Fibroblast of skin of right biceps (primary cell): ENCODE measurements around the gene MSLN.

Source experiments
- DNase-seq: peaks from one replicate; pipeline ENCODE4 v3.0.0-alpha.2; 2013

MSLN gene

DNA sequence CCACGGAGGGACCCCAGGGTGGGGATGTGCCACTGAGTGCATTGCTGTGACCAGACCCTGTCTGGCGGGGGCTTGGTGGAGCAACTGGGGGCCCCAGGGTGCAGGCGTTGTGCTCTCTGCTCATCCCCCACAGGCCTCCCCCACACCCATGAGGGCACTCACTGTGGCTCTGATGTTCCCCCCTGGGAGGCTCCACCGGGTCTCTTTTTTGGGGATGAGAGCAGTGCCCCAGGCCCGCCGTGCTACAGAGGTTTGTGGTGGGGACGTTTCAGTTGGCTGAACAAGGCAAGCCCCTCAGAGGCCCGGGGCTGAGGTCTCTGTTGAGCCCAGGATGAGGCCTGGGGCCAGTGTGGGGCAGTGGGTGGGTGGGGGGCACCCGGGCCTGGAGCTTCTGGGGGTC lies 36.8 kb upstream of the MSLN start:
- no peak for DNase-seq

GRCh38 chr16:724188-725040 lies 36.1 kb upstream of the MSLN start:
- DNase-seq, result no peak

DNA sequence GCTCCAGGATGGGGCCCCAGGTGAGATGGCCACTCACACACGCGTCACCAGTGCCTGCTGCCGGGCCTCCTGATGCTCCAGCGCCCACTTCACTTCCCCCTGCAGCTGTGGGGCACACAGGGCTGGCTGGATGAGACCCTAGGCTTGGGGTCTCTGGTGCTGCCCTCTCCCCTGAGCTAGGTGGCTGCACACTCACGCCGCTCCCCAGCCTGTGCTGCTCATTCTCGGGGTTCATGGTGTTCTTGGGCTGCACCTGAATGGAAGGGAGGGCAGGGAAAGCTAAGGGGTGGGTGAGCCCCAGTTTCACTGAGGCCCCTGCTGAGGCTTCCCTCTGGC lies 35.5 kb upstream of the MSLN start:
- no peak for DNase-seq

DNA sequence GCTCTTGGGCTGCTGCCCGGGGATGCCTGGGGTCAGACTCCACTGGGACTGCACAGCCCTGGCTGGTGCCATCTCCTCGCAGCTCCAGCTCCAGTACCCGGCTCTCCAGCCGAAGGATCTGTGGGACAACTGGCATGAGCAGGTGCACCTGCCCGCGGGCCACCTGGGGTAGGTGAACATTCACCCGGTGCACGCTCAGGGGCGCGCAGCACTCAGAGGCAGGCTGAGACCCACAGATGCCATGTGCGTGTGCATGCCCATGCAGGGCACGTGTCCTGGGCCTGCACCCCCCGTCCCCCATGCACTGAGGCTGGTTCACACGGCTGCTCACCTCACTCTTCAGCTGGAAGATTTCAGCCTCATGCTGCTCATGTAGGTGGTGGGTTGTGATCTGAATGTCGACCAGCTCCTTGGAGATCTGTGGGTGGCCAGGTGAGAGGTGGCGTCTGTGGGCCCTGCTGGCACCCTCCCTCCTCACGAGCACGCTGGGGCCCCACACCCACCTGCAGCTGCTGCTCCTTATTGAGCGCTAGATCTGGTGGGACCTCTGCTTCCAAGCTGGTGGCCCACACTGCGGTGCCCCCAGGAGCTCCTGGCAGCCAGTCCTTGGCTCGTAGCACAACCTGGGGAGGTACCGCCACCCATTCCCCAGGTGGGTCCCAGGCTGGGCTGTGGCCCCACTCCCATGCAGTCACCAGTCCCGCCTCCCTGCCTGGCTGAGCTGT lies 34.9 kb upstream of the MSLN start:
- no peak for DNase-seq

- DNase-seq, result no peak
Measured at GRCh38 chr16:726188-726437, 34.4 kb upstream of the MSLN start.

- peak; percentile 40 for DNase-seq
Measured at GRCh38 chr16:726438-727290, 33.9 kb upstream of the MSLN start, which contains the start of the genes CCDC78 and HAGHL. Gene CCDC78, minus strand, starts transcription at chr16:726443. Its CDS starts 76 bp downstream, at chr16:726367. Gene HAGHL, plus strand, starts transcription at chr16:727106. Its CDS starts 404 bp downstream, at chr16:727510.

DNA sequence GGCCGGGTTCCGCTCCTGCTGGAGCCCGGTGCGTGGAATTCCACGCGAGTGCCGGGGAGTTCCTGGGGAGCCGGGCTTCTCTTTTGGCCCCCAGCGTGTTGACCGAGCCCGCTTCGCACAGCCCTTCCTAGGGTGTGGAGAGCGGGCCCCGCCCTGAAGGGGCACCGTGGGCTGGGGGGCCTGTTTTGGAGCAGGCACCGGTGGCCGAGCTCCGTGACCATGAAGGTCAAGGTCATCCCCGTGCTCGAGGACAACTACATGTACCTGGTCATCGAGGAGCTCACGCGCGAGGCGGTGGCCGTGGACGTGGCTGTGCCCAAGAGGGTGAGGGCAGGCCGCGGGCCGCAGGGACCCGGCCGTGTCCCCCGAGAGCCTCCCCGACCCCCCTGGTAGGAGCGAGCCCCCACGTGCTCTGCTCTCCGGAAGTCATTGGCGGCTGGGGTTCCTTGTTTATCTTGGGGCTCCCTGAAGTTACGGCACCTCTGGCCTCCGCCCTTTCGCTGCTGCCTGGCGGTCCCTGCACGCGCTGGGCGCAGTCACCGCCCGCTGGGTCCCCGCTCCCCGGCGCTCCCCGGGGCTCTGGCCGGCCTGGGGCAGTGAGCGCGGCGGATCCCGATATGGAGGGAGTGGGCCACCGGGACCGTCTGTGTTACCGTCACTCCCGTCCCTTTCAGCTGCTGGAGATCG lies 33.1 kb upstream of the MSLN start:
- DNase-seq, result no peak

DNA sequence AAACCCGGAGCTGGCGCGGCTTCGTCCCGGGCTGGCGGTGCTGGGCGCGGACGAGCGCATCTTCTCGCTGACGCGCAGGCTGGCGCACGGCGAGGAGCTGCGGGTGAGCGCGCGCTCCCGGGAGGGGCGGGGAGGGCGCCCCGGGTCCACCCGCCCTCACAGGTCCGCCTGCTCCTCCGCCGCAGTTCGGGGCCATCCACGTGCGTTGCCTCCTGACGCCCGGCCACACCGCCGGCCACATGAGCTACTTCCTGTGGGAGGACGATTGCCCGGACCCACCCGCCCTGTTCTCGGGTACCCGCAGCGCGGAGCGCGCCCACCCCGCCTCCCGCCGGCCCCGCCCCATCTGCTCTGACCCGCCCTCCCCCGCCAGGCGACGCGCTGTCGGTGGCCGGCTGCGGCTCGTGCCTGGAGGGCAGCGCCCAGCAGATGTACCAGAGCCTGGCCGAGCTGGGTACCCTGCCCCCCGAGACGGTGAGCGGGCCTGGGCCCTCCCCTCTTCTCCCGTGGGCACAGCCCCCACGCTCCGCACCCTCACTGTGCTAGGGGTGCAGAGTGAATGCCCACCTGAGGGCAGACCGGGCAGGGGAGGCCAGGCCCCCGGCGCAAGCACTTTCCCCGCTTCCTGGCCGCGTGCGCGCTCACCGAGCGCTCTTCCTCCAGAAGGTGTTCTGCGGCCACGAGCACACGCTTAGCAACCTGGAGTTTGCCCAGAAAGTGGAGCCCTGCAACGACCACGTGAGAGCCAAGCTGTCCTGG lies 32.2 kb upstream of the MSLN start:
- DNase-seq, result peak; percentile 72

DNA sequence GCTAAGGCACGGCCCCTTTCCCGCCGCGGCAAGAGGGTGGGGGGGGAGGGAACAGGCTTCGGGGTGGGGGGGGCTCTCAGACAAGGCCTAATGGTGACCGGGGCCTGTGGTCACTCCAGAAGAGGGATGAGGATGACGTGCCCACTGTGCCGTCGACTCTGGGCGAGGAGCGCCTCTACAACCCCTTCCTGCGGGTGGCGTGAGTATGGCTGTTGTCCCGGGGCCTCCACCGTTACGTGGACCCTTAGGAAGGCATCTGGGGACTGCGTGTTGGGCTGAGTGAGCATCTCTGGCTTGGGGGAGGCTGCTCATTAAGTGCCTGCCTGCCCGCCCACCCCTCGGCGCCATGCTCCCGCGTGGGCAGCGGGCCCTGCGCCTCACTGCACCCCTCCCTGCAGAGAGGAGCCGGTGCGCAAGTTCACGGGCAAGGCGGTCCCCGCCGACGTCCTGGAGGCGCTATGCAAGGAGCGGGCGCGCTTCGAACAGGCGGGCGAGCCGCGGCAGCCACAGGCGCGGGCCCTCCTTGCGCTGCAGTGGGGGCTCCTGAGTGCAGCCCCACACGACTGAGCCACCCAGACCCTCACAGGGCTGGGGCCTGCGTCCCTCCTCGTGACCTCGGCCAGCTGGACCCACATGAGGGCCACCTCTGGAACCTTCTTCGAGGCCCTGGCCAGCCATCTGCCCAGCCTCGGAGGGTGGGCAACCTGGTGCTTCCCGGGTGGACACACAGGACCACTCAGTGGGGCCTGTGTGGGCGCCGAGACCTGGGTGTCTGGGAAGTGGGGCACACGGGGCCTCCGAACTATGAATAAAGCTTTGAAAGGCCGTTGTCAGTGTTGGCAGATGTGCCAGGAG lies 31.4 kb upstream of the MSLN start:
- no peak for DNase-seq

DNA sequence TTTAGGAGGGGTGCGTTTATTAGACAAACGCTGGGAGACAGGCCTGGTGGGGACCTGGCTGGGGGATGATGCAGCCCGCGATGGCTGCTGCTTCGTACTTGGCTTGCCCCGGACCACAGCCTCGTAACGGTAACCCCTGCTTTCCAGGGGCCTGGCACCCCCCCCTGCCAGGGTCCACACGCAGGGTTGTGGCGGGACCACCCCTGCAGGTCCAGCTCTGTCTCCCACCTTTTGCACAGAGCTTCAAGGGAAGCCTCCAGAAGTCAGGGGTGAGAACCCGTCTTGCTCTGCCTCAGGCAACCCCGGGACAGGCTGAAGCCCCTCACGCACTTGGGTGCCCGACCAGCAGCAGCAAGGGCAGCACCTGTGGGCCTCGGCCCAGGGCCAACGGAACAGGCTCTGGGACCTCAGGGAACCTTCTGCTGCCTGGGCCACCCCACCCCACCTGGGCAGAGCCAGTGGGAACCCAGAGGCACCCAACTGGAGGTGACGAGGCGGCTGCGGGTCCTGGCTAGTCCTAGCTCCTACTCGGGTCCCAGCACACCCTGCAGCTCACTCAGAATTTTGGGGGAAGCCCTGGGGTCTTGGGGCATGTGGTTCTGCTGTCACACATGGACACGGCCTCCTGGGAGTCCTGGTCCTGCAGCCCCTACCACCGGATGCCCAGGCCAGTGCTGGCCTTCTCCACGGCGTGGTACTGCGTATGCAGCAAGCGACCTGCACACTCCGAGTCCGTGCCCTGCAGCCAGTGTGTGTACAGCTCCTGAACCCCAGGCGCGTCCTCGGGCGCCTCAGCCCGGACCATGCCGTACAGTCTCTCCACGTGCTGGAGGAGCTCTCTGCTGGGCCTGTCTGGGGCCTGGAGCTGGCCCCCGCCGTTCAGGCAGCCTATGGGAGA lies 30.5 kb upstream of the MSLN start:
- no peak for DNase-seq

DNA sequence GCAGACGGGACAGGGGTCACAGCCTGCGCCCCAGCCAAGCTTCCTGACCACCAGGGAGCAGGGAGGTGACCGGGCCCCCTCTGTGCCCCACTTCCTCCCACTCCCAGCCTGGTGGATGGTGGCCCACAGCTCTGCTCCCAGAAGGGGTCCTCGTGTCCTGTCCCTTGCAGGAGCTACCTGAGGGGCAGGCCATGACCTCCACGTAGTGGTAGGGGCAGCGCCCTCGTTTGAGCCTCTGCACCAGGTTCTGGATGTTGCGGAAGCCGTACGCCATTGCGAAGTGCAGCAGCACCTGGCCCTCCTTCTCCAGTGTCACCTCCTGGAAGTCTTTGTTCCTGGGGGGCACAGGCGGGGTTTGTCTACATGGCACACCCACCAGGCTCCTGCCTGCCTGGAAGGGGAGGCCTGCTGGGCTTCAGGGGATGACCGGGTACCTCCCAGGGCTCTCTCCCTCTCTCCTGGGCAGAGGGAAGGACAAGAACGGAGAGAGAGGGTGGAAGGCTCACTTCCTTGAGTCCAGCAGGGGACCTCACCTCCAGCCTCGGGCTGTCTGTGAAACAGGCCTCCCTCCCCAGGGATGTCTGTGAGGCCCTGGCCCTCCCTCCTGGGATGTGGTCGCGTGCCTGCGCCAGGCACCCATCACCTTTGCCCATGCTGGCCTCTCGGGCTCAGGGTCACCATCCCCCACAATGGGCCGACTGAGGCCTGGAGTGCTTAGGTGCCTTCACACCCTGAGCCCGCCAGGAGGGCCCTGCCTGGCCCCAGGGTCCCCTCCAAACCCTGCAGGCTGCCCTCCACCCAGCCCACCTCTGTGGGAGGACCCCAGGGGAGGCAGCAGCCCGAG lies 29.6 kb upstream of the MSLN start:
- DNase-seq, result no peak

DNA sequence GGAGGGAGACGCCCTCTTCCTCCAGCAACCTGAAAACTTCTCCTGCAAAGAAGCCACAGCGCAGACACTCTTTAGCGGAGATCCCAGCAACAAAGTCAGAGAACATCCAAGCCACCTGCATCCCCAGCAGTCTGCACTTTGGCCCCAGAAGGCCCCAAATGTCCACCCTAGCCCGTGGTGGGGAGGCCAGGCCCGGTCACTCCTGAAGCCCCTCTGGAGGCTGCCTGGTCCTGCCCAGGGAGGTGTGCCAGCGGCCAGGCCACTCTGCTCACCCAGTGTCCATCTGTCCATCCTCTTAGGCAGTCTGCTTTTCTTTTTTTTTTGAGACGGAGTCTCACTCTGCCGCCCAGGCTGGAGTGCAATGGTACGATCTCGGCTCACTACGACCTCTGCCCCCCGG lies 28.2 kb upstream of the MSLN start:
- DNase-seq, result no peak

DNA sequence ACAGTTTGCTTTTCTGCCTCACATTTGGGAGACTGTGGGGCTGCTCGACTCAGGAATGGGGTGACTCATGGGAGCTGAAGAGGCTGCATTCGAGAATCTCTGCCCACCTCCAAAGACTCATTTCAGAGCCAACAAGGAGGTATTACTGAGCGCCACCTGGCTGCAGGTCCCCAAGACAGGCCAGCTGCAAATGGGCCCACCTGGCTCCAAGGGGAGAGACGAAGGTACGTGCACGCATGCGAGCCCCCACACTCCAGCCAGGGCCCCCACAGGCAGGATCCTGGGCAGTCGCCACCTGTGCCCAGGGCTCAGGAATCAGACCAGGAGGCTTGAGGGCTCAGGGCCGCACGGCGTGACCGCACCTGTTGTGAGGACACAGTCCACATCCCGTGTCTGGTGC lies 27.6 kb upstream of the MSLN start:
- peak; percentile 32 for DNase-seq

GRCh38 chr16:733382-734207 lies 26.9 kb upstream of the MSLN start:
- DNase-seq, result no peak

DNA sequence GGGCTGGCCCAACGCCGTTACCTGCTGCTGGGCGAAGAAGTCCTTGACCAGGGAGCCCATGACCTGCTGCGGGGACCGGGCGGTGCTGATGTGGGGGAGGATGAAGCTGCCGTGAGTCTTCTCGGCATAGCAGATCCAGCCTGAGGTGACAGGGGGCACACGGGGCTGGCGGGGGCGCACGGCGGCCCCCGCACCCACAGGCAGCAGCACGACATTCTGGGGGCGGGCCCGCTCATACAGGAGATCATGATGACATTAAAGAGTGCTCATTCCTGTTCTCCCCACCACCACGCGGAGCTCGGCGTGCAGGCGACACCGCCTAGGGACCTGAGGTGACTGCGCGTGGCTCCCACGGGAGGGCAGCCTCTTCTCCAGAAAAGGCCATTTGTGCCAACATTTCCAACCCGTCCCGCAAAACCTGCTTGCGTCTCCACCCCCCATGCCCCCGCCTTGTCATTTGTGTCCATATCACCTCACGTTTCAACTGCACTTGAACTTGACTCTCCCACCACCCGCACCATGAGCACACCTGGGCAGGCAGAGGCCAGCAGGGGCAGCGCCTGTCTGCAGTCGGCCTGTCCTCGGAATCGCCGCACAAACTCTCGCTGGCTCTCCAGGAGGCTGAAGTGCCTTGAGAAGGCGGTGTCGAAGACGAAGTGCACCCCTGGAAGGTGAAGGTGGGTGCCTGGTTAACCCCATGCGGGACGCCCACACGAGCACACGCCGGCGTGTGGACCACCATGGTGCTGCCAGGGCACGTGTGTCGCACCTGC lies 26.1 kb upstream of the MSLN start:
- no peak for DNase-seq

DNA sequence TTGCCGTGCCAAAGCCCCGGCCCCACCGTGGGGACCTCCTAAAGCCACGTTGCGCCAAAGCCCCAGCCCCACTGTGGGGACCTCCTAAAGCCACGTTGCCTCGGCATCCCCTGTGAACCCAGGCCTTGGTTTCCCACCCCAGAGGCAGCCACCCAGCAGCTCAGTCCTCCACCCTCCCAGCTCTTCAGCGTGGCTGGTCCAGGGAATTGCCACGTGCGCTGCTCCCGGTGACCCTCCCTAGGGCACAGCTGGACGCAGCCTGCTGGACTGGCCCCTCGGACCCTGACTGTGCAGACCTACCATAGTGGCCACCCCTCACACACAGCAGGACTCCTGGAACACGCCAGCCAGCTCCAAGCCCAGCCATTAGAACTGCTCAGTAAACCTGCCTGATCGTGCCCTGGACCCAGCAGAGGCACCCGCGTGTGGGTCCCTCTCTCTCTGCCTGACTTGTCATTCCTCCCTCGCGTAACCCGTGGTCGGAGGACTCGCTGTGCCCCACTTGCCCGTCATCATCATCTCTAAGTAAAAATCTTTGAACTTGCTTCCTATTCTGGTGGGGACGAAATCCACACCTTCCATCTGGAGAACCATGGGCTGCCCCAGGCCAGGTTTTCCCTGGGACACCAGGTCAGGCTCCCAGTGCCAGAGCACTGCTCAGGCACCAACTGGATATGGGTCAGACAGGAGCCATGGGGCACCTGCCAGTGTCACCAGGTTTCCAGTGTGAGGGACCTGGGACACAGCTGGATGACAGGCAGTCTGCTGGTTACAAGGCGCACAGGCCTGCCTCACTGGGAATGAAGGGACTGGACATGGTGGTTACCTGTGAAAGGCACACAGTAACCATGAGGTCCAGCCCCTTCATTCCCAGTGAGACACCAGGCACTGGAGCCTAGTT lies 25.3 kb upstream of the MSLN start:
- no peak for DNase-seq
